ENCODE results near the gene BEGAIN. TPM values are rescaled to one million over a fixed set of nuclear protein-coding genes. Genes with fewer than 3 reads are reported as not detected.

BEGAIN gene
- total RNA-seq, 1 experiment from 2014 or later: not detected

DNA sequence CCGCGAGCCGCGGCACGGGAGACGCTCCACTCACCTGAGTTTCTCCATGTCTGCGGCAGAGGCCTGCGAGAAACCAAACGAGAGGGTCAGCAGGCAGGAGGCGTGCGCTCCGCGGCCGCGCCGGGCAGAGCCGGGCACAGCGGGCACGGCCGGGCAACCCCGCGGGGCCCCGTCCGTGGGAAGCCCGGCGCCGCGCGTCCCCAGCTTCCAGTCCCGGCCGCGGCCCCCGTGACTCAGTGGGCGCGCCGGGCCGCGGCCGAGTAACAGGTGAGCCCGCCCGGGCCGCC is 19.4 kb downstream of the BEGAIN start:
- no peaks in the 10 kb centered on the region for H3F3A ChIP-seq (ENCODE audit: insufficient read depth, low read depth)
- no peaks in the 10 kb centered on the region for H4K20me1 ChIP-seq (ENCODE audit: insufficient read depth)
- TF ChIP-seq, protein P1, sequence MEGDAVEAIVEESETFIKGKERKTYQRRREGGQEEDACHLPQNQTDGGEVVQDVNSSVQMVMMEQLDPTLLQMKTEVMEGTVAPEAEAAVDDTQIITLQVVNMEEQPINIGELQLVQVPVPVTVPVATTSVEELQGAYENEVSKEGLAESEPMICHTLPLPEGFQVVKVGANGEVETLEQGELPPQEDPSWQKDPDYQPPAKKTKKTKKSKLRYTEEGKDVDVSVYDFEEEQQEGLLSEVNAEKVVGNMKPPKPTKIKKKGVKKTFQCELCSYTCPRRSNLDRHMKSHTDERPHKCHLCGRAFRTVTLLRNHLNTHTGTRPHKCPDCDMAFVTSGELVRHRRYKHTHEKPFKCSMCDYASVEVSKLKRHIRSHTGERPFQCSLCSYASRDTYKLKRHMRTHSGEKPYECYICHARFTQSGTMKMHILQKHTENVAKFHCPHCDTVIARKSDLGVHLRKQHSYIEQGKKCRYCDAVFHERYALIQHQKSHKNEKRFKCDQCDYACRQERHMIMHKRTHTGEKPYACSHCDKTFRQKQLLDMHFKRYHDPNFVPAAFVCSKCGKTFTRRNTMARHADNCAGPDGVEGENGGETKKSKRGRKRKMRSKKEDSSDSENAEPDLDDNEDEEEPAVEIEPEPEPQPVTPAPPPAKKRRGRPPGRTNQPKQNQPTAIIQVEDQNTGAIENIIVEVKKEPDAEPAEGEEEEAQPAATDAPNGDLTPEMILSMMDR (conservative IDR thresholded peaks at IDR 0.05): no peak
- TF ChIP-seq EZH2 (IDR thresholded peaks at IDR 0.05; ENCODE audit: low read depth): no peak
- ChIA-PET POLR2A (ENCODE audit: unreplicated experiment) (no interaction called here), CTCF (no interaction called here)
- no peak overlapping the region for H3K4me2 ChIP-seq
- BruUV-seq (replicated peaks): no TSS peak
- H3K4me3 ChIP-seq: no peak overlapping the region
- no peaks in the 10 kb centered on the region for H3K36me3 ChIP-seq (ENCODE audit: low read depth)
- no peak overlapping the region for H3K27ac ChIP-seq
- DNase-seq: no peak
- no peaks in the 10 kb centered on the region for H3K4me1 ChIP-seq (replicated peaks; ENCODE audit: insufficient read depth)
- no peak overlapping the region for H2AFZ ChIP-seq
- no peaks in the 10 kb centered on the region for H3K9me2 ChIP-seq (ENCODE audit: insufficient read depth)
- intact Hi-C loops (cut with micrococcal nuclease; ENCODE audit: unreplicated experiment): no loop called here
- H3K27me3 ChIP-seq (ENCODE audit: insufficient read depth, low read depth): peaks cover 21% of the 10 kb centered on the region; the same call in 1 of the 2 replicates
- no peaks in the 10 kb centered on the region for H3K9me3 ChIP-seq (ENCODE audit: insufficient read depth, low read depth)
- no peaks in the 10 kb centered on the region for H3K79me2 ChIP-seq (ENCODE audit: low read depth)

DNA sequence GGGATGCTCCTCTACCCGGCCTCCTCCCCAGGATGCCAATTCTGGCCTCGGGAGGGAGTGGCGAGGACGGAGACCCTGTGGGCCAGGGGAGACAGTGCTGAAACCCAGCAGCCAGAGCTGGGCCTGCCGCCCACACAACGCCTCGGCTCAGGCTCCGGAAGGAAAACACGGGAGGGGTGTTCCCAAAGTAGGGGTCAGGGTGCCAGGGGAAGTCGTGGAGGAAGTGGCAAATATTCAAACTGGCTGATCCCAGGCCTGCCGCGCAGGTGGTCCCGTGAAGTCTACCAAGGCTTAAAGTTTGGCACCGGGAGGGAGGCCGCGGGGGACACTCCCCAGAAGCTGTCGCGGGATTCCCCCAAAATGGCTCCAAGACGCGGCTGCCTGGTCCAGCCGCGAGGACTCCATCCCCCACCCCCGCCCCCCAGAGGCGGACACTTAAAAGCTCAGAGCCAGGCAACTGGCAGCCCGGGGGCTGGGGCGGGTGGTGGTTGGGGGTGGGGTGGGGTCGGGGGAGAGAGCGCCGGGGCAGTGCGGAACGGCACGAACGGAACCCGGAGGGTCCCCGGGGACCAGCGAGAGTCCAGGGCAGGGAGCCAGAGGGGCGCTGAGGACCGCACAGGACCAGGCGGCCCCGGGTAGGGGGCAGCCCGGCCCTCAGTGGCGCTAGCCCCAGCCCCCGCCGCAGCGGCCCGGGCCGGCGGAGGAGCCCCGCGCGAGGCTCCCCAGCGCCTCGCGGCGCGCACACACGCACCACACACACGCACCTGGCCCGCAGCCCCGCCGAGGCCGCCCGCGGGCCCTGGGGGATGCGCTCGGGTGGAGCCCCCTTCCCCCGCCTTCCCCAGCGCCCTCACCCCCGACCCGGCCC is 20.0 kb downstream of the BEGAIN start:
- BruUV-seq (replicated peaks): no TSS peak
- no peak for DNase-seq
- Histone ChIP-seq H3F3A (ENCODE audit: insufficient read depth, low read depth) (no peaks in the 10 kb centered on the region), H3K4me2 (no peak overlapping the region), H3K27ac (no peak overlapping the region), H3K9me3 (ENCODE audit: insufficient read depth, low read depth) (no peaks in the 10 kb centered on the region), H2AFZ (no peak overlapping the region), H3K4me3 (no peak overlapping the region), H3K27me3 (ENCODE audit: insufficient read depth, low read depth) (peaks cover 25% of the 10 kb centered on the region; the same call in 1 of the 2 replicates), H3K36me3 (ENCODE audit: low read depth) (no peaks in the 10 kb centered on the region), H4K20me1 (ENCODE audit: insufficient read depth) (no peaks in the 10 kb centered on the region), H3K79me2 (ENCODE audit: low read depth) (no peaks in the 10 kb centered on the region), H3K9me2 (ENCODE audit: insufficient read depth) (no peaks in the 10 kb centered on the region), H3K4me1 (replicated peaks; ENCODE audit: insufficient read depth) (no peaks in the 10 kb centered on the region)
- ChIA-PET CTCF (no interaction called here), POLR2A (ENCODE audit: unreplicated experiment) (no interaction called here)
- no peak for TF ChIP-seq EZH2 (IDR thresholded peaks at IDR 0.05; ENCODE audit: low read depth)
- TF ChIP-seq, protein P1 (conservative IDR thresholded peaks at IDR 0.05): no peak
- intact Hi-C loops (cut with micrococcal nuclease; ENCODE audit: unreplicated experiment): no loop called here

DNA sequence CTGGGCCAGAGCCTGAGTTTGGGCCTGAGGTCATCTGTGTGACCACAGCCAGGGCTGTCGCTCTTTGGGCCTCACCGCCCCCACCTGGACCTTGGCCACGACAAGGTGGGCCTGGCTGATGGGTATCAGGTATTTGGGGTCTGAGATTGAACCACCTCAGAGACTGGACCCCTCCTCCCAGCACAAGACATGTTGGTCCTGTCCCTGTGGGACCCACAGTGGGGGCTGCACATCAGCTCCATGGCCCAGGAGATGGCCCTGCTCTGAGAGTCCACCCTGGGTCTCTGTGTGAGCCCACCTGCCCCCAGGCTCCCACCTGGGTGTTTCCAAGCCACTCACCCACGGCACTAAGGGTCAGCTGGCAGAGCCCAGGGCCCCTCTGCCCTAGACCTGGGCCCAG is 20.6 kb downstream of the BEGAIN start:
- no peak for DNase-seq
- TF ChIP-seq, protein P1 (conservative IDR thresholded peaks at IDR 0.05): no peak
- TF ChIP-seq EZH2 (IDR thresholded peaks at IDR 0.05; ENCODE audit: low read depth): no peak
- Histone ChIP-seq H3K4me3 (no peak overlapping the region), H3F3A (ENCODE audit: insufficient read depth, low read depth) (no peaks in the 10 kb centered on the region), H4K20me1 (ENCODE audit: insufficient read depth) (no peaks in the 10 kb centered on the region), H3K9me3 (ENCODE audit: insufficient read depth, low read depth) (no peaks in the 10 kb centered on the region), H3K4me1 (replicated peaks; ENCODE audit: insufficient read depth) (no peaks in the 10 kb centered on the region), H3K9me2 (ENCODE audit: insufficient read depth) (no peaks in the 10 kb centered on the region), H3K79me2 (ENCODE audit: low read depth) (no peaks in the 10 kb centered on the region), H3K27me3 (ENCODE audit: insufficient read depth, low read depth) (peaks cover 25% of the 10 kb centered on the region; the same call in 1 of the 2 replicates), H2AFZ (no peak overlapping the region), H3K4me2 (no peak overlapping the region), H3K27ac (no peak overlapping the region), H3K36me3 (ENCODE audit: low read depth) (no peaks in the 10 kb centered on the region)
- intact Hi-C loops (cut with micrococcal nuclease; ENCODE audit: unreplicated experiment): no loop called here
- POLR2A ChIA-PET (ENCODE audit: unreplicated experiment): no interaction called here
- BruUV-seq (replicated peaks): no TSS peak
- CTCF ChIA-PET: no interaction called here
